GM18909 (cell line): Measurements from ENCODE around the gene CEP78.
A peak's percentile ranks its signal among the peaks of the same experiment; 100 is the strongest.
"Not testable (repeated sequence)": the region's sequence is repeated elsewhere in the genome, so short reads cannot be mapped to it uniquely, and the experiment has no call there.

ENCODE experiments used
- ATAC-seq: cut with Tn5 transposase; IDR thresholded peaks from one replicate; pipeline ENCODE4 v1.9.1; 2021; ENCODE audit warnings: mild to moderate bottlenecking; ENCODE audit not compliant: unreplicated experiment, poor library complexity

Gene CEP78, protein sequence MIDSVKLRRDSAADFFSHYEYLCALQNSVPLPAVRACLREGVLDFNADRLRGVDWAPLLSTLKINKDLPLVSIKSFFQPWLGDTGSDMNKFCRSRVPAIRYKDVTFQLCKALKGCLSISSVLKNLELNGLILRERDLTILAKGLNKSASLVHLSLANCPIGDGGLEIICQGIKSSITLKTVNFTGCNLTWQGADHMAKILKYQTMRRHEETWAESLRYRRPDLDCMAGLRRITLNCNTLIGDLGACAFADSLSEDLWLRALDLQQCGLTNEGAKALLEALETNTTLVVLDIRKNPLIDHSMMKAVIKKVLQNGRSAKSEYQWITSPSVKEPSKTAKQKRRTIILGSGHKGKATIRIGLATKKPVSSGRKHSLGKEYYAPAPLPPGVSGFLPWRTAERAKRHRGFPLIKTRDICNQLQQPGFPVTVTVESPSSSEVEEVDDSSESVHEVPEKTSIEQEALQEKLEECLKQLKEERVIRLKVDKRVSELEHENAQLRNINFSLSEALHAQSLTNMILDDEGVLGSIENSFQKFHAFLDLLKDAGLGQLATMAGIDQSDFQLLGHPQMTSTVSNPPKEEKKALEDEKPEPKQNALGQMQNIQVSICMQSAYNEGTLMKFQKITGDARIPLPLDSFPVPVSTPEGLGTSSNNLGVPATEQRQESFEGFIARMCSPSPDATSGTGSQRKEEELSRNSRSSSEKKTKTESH

DNA sequence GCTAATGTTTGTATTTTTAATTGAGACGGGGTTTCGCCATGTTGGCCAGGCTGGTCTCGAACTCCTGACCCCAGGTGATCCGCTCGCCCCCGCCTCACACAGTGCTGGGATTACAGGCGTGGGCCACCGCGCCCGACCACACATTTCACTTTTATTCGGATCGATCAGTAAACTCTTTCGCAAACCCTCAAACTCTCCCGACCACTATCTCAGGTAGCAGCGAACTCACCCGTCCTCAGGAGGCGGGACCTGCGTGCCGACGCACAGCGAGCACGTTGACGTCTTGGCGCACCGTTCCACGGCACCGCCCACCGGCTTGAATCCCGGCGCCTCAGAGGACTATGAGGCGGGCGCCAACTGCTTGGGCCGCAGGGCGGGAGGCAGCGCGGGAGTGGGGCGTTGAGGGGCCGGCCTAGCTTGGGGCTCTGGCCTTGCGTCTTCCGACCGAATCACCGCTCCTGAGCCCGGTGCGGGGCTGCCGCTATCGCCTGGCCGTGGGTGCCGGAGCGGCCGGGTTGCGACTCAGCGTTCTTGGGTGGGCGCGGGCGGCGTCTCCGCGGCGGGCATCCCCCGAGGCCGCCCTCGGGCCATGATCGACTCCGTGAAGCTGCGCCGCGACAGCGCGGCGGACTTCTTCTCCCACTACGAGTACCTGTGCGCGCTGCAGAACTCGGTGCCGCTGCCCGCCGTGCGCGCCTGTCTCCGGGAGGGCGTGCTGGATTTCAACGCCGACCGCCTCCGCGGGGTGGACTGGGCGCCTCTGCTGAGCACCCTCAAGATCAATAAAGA, at the start of gene CEP78:
CEP78 (plus strand) TSS at position 314 of the 789 bp plus-strand sequence; CDS start at position 590, 276 bp downstream.
- peak; percentile 99 for ATAC-seq

DNA sequence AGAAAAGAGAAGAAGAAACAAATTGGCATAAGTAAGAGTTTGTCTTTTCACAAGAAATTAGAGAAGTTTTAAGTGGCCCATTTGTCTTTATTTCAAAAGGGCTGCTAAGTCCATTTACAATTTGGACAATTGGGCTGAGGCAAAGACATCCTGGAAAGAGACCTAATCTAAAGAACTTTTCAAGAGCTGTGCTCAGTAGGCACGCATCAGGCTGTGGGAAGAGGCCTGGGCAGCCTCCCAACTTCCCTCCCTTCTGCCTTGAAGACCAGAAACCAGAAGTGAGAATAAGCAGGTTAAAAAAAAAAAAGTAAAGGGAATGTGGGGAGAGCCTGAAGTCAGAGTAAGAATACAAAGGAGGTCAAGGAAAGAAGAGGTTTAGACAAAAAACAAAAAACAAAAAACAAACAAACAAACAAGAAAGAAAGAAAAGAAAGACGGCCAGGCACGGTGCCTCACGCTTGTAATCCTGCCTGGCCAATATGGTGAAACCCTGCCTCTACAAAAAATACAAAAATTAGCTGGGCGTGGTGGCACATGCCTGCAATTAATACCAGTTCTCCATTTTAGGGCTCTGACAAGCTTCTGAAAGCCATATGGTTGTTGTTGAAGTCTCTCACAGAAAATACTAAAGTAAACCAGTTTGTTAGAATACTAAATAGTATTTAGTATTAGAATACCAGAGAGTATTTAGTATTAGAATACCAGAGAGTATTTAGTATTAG, 48.0 kb upstream of the CEP78 start:
- no peak for ATAC-seq

DNA sequence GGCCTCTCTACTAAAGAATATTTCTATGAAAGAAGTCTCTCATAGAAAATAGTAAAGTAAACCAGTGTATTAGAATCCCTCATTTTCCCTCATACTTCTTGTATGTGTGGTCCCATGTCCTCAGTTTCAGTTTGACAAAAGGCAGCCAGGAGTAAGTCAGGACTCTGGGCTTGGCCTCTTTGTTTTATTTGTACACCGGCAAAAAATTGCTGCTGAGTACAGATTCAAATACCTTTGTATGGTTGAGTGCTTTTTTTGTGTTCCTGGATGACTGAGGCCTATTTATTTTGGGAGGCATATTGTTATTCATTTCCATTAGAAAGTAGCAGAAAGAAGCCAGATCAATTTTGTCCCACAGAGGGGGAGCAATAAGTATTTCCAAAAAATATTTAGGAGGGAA, 47.3 kb upstream of the CEP78 start:
- ATAC-seq: no peak

DNA sequence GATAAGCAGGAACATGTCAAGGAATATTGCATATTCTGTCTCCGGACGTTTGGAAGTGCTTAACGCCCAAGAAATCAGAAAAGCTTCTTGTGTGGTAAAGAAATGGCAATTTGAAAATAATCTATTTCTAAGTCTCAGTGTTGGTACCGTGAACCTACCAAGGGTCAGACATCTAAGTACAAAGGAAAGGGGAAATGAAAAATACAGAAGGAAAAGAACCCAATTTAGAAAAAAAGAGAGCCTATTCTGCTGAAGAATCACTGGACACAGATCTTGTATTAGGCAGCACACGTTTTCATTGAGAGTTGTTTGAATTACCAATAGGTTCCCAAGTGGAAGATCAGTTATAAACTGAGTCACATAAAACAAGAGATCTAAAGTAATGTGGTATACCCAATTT, 46.9 kb upstream of the CEP78 start:
- ATAC-seq: no peak

DNA sequence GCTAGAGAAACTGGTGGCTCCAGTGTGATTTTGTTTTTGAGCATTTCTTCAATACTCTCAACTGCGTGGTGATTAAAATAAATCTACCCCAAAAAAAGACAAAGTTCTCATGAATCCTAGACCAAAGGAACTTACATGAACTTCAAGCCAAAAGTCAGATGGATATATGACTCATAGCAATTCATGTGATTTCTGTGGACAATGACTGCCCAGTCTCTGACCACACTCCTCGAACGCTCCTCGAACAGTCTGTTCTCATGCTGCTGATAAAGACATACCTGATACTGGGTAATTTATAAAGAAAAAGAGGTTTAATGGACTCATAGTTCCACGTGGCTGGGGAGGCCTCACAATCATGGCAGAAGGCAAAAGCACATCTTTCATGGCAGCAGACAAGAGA, 46.4 kb upstream of the CEP78 start:
- no peak for ATAC-seq

DNA sequence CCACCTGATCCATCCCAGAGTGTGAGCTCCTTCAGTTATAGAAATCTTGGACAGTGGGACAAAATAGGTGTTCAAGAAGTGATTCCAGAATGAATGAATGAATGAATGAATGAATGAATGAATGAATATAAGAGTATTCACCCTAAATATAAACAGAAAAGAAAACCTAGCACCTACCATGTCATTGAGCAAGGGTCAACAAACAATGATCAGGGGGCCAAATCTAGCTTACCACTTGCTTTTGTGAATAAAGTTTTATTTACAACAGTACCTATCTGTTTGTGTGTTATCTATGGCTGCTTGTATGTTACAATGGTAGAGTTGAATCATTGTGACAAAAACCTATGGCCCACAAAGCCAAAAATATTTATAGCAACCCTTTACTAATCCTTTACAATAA, 43.9 kb upstream of the CEP78 start:
- ATAC-seq: no peak

DNA sequence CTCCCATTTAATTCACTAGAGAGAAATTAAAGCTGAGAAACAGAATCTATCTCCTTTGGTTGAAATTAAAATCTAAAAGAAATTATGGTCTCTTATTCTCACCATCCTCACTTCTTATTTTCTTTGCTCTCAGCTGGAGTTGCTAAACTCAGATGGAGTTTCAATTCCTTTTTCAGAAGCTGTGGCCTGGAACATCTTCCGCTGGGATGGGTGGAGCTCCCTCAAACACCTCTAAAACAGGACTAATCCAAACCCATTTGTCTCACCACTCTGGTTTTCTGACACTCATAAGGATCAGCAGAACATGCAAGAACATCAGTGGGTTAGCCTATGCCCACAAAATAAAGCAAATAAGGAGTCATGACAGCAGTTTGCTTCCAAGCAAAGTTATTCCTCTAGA, 39.6 kb upstream of the CEP78 start:
- peak; percentile 51 for ATAC-seq

DNA sequence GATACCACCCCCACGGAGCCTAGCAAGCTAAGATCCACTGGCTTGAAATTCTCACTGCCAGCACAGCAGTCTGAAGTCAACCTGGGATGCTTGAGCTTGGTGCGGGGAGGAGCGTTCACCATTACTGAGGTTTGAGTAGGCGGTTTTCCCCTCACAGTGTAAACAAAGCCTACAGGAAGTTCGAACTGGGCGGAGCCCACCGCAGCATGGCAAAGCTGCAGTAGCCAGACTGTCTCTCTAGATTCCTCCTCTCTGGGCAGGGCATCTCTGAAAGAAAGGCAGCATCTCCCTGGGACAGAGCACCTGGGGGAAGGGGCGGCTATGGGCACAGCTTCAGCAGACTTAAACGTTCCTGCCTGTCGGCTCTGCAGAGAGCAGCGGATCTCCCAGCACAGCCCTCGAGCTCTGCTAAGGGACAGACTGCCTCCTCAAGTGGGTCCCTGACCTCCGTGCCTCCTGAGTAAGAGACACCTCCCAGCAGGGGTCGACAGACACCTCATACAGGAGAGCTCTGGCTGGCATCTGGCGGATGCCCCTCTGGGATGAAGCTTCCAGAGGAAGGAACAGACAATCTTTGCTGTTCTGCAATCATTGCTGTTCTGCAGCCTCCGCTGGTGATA, 34.6 kb upstream of the CEP78 start:
- ATAC-seq: peak; percentile 85

DNA sequence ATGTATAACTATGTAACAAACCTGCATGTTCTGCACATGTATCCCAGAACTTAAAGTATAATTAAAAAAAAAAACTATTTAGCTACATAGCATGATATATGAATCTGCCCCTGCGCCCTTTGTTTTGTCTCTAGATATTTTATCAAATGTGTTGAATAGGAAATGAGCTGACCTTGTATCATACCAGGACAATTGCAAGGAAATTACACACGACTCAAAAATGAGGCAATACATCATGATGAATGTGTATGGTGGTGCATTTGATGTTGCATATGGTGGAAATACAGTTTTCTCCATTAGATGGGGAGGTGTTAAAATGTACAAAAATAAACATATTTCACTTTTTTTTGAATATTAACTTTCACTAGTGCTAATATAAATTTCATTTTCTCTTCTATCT, 28.6 kb upstream of the CEP78 start:
- no peak for ATAC-seq

DNA sequence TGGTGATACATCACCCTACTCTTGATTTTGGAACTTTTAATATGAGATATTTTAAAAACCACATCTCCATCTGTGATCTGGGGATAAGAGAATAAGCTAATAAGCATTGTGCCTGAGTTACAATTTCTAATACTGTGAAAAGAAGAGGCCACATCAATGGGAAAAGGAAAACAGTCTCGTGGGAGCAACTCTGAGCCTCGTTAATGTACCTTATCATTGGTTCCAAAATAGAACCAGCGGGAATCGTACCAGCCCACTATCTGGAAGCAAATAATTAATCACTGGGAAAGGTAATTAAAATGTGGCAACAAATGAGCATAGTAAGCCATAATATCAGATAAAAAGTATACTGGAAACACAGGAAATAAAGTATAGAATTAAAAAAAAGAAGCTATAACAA, 28.0 kb upstream of the CEP78 start:
- no peak for ATAC-seq

DNA sequence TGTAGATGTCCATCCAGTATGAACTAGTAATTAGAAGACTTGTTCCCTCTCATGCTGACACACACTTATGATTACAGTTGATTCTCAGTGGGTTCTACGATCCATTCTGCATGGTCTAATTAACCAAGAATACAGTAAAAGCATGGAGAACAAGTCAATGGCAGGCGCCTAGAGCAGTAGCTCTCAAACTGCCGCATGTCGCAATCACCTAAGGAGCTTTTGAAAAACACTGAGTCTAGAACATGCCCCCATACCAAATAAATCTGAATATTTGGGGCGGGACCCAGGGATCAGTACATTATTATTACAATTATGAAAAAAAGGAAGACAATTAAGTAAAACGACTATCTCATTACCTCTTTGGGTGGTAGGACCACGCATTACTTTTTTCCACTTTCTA, 26.7 kb upstream of the CEP78 start:
- ATAC-seq: no peak

DNA sequence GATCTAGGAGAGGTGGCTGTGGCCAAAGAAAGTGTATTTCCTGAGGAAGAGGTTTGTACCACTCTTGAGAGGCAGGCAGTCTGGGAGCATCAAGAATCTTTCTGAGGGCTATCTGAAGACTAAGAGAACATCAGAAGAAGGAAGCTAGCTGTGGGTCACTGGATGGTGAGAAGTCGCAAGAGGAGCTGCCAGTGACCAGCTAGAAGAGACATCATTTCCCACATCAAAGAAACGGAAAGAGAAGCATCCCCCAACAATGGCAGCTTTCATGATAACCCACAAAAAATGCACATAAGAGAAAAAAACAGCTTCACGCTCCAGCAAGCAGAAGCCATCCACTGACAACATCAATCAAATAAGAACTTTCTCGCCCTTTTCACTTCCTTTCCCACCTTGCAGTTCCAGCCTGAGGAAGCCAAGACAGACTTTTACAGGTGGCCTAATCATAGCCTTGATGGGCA, 25.0 kb upstream of the CEP78 start:
- peak; percentile 86 for ATAC-seq

DNA sequence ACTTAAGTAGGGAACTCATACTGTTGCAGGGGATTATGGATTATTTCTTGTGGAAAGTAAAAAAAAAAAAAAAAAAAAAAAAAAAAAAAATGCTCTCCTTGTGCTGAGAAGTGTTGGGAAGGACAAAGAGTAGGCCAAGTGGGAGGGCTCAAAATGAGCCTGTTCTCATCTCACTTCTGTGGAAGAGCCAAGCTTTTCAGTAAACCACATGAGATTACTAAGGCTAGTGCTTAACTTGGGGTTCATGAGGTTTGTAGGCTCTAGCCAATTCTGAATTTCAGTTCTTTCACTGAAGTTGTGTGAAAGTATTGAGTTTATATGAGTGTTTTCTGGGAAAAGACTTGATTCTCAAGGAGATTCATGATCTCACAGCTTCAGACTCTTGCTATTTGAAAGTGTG, 23.0 kb upstream of the CEP78 start:
- ATAC-seq: no peak

DNA sequence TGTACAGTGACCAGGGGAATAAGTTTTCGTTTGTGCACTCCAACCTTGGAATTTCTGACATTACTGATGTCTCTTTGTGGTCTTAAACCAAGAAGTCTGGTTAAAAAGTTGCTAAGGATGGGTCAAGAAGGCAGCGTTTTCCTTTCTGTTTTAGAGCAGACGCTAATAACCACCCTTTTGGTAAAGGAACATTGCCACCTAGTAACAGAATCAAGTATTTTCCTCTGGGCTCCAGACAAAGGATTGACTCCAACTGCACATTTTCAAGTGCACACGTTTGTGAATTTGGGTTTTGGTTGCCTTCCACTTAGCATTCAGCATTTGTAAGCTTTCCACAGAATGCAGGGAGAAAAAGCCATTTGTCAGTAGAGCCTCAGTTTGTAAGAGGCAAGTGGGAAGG, 22.2 kb upstream of the CEP78 start:
- ATAC-seq: peak; percentile 59

DNA sequence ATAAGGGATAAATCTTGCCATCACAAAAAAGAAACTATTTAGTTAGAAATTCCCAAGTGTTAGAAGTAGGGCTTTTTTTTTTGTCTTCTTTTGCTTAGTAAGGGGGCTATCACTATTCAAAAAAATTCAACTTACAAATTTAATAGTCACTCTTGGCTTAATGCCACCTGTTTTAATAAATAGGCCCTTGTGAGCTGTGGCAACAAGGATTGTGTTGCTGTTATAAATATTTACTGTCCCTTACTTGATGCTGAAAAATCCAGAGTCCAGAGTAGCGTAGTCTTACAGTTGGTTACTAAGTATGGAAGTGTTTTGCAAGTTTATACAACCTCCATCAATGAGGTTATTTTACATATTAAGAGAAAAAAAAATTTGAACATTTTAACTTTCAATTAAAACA, 21.4 kb upstream of the CEP78 start:
- ATAC-seq: no peak

DNA sequence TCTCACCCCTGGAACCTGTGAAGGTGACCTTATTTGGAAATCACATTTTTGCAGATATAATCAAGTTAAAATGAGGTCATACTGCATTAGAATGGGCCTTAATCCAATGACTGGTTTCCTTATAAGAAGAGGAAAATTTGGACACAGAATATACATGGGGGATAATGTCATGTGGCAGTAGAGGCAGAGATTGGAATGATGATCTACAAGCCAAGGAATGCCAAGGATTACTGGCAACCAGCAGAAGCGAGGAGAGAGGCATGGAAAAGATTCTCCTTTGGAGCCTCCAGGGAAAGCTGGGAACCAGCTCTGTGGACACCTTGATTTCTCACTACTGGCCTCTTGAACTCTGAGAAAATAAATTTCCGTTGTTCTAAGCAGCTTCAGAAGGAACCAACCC, 20.2 kb upstream of the CEP78 start:
- no peak for ATAC-seq

DNA sequence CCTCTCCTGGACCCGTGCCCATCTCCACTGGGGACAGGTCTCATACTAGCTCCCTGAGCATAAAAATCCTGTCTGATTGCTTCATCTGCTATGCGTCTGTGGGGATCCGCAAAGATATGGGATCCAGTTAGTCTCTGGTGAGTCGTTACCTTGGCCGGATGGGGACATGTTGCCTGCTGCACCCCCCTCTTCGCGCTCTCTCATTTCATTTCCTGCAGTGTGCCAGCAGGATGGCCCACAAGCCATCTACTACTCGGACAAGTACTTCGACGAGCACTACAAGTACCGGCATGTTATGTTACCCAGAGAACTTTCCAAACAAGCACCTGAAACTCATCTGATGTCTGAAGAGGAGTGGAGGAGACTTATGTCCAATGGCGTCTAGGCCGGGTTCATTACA, 17.0 kb upstream of the CEP78 start:
- ATAC-seq: no peak

DNA sequence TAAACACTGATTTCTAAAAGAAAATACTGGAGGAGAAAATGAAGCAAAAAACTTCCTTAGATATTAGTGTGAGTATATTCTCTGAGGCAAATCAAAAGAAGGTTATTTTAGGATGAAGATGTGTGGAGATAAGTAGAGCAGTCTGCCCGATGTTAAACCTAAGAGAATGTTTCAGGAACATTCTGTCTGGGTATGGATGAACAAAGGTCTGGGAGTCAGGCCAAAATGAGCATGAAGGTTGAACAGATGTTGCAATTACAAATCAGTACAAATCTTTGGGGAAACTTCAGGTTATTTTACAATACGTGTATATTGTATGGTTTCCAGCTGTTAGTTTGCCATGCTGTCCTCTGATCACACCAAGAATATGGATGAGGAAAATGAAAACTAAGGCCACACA, 14.4 kb upstream of the CEP78 start:
- no peak for ATAC-seq

DNA sequence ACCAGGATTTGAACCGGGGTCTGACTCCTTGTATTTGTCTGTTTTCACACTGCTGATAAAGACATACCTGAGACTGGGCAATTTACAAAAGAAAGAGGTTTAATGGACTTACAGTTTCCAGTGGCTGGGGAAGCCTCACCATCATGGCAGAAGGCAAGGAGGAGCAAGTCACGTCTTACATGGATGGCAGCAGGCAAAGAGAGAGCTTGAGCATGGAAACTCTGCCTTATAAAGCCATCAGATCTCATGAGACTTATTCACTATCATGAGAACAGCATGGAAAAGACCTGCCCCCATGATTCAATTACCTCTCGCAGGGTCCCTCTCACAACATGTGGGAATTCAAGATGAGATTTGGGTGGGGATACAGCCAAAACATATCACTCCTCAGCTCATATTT, 14.0 kb upstream of the CEP78 start:
- not testable (repeated sequence) for ATAC-seq

DNA sequence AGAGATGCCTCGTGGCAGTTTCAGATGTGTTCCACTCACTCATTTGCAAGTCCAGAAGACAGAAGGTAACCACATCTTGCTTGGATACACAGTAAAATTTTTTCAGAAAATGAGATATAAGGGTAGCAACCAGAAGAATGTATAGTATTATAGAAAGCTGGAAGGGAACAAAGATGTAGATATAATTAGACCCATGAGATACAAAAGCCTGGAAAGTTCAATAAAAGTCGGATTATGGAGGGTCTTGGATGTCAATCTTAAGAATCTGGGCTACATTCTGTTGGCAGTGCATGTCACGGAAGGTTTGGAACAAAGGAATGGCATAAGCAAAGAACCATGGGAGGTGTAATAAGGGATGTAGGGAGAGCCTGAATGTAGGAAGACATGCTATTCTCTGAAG, 5.1 kb upstream of the CEP78 start:
- no peak for ATAC-seq
